Fibroblast of the conjunctiva (primary cell): ENCODE measurements around the gene NAPSA.
"Not testable (repeated sequence)": the region's sequence is repeated elsewhere in the genome, so short reads cannot be mapped to it uniquely, and the experiment has no call there.

ENCODE experiments used
- DNase-seq: peaks from one replicate; pipeline ENCODE4 v3.0.0-alpha.2; 2010; ENCODE audit warnings: low read depth

The NAPSA gene

GRCh38 chr19:50358483-50359327 lies 6.7 kb downstream of the NAPSA start:
- DNase-seq, result no peak

- DNase-seq, result no peak
These were observed 8.0 kb downstream of the NAPSA start for GRCh38 chr19:50357178-50358100.

GRCh38 chr19:50356691-50357177 lies 8.7 kb downstream of the NAPSA start:
- DNase-seq, result no peak

- not testable (repeated sequence) for DNase-seq
These were observed 12.0 kb downstream of the NAPSA start for GRCh38 chr19:50353487-50353880.

GRCh38 chr19:50352242-50352641 lies 13.2 kb downstream of the NAPSA start:
- no peak for DNase-seq

- no peak for DNase-seq
These were observed 16.0 kb downstream of the NAPSA start for GRCh38 chr19:50349277-50350057.

- not testable (repeated sequence) for DNase-seq
These were observed 18.3 kb downstream of the NAPSA start for GRCh38 chr19:50347089-50347581.

GRCh38 chr19:50344661-50345318 lies 20.6 kb downstream of the NAPSA start:
- DNase-seq, result no peak

GRCh38 chr19:50341091-50341564 lies 24.3 kb downstream of the NAPSA start:
- no peak for DNase-seq

GRCh38 chr19:50340331-50340730 lies 25.1 kb downstream of the NAPSA start:
- DNase-seq, result no peak

GRCh38 chr19:50337031-50337430 lies 28.4 kb downstream of the NAPSA start:
- not testable (repeated sequence) for DNase-seq

- no peak for DNase-seq
These were observed 30.6 kb downstream of the NAPSA start for GRCh38 chr19:50334741-50335421.

- peak; percentile 36 for DNase-seq
These were observed 31.5 kb downstream of the NAPSA start for GRCh38 chr19:50333737-50334617.

GRCh38 chr19:50333235-50333736 lies 32.2 kb downstream of the NAPSA start:
- peak; percentile 68 for DNase-seq

- no peak for DNase-seq
These were observed 33.0 kb downstream of the NAPSA start for GRCh38 chr19:50332244-50333038.

GRCh38 chr19:50331994-50332243 lies 33.5 kb downstream of the NAPSA start:
- no peak for DNase-seq

GRCh38 chr19:50331221-50331993 lies 34.0 kb downstream of the NAPSA start:
- DNase-seq, result no peak
